Glomerular endothelial cell (primary cell): ENCODE data around the gene FSIP1. TPM values are rescaled to one million over a fixed set of nuclear protein-coding genes. Genes with fewer than 3 reads are reported as not detected.

Experiments
- DNase-seq: peaks from one replicate; pipeline ENCODE4 v3.0.0-alpha.2; 2011; ENCODE audit warnings: low read depth, low spot score; ENCODE audit errors: extremely low read depth
- total RNA-seq: library from RNA; depleted of rRNA; stranded (reverse); fragments of >200 nt; gene quantifications from 2 replicates; pipeline ENCODE4 v1.2.3, GENCODE V29; 2015

Gene FSIP1
- total RNA-seq, 1 donor from 2014 or later: 0.06 TPM

DNA sequence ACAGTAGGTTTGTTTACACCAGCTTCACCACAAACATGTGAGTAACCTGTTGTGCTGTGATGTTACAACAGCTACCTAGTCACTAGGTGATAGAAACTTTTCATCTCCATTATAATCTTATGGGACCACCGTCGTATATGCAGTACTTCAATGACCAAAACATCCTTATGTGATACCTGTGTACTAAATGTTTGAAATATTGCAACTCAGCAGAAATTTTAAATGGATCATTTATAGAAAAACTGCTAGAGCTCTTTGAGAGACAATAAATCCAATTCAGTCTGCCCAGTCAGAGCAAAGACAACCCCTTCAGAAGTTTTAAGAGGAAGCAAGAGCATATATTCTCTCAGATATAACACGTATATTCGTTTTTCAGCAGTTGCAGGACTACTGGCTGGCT is 128.3 kb downstream of the FSIP1 start:
- no peak for DNase-seq

- DNase-seq: no peak
Measured at GRCh38 chr15:39651881-39652280, 130.8 kb downstream of the FSIP1 start.

- no peak for DNase-seq
Measured at GRCh38 chr15:39651295-39651694, 131.3 kb downstream of the FSIP1 start.

DNA sequence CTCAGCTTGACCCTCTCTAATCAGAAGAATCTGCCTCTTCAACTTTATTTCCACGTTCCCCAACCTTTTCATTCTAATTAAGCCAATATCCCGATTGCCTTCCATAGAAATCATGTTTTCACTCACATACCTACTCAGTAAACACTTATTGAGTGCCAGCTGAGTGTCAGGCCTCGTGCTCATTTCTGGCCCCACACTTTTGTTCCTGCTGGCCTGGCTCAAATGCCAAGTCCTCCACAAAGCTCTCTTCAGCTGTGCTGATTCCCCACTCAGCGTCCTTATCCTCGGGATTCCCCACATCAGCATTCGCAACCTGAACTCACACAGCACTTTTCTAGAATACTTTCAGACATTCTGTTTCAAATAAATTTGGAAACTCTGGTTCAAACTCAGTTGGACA is 132.9 kb downstream of the FSIP1 start:
- DNase-seq: no peak

DNA sequence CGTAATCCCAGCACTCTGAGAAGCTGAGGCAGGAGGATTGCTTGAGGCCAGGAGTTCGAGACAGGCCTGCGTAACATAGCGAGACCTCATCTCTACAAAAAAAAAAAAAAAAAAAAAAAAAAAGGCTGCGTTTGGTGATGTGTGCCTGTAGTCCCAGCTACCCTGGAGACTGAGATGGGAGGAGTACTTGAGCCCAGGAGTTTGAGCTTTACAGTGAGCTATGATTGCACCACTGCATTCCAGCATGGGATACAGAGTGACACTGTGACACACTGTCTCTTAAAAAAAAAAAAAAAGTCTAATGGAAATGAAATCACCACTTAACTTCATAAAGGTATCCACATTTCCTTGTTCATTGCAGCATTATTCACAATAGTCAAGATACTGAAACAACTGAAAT is 136.2 kb downstream of the FSIP1 start:
- DNase-seq: no peak

DNA sequence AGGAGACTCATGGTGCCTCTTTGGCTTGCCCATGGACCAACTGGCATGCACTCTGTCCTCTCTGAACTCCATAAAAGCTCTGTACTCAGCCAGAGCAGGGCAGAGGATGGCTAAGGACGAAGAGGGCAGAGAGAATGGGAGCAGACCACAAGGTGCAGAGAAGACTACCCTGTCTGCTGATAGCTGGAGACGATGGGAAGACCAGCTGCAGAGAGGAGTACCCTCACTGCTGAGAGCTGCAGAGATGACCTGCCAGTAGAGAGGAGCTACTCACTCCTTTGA is 136.7 kb downstream of the FSIP1 start:
- DNase-seq: no peak

DNA sequence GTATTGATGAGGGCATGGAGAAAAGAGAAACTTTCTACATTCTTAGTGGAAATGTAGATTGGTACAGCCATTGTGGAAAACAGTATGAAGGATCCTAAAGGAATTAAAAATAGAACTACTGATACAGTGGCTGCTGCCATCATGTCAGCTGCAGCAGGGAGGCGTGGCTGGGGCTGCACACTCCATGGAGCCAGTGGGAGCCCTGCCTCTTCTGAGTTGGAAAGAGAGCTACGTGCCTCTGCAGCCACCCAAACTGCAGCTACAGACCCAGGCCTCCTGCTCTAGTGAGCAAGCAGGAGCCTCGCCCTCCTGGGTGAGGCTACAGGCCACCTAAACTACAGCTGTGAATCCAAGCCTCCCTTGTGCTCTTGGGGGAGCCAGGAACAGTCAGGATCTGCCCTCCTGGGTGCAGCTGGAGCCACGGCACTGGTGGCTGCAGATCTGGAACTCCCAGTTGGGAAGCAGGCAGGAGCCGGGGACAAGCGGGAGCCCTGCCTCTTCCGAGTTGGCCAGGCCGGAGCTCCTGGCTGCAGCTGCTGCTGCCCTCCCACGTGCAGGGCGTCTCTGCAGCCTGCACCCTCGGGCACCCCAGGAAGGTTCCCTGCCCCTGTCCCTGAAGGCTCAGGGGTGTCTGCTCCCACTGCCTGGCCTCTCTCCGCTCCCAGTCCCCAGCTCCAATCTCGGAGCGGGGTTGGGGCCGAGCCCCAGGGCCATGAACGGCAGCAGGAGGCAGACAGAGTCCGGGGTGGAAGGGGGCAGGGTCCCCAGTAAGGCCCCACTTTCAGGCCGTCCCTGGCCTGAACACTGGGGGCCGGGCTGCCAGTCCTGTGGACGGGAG is 137.3 kb downstream of the FSIP1 start:
- no peak for DNase-seq

- DNase-seq: no peak
Measured at GRCh38 chr15:39644136-39644535, 138.5 kb downstream of the FSIP1 start.

DNA sequence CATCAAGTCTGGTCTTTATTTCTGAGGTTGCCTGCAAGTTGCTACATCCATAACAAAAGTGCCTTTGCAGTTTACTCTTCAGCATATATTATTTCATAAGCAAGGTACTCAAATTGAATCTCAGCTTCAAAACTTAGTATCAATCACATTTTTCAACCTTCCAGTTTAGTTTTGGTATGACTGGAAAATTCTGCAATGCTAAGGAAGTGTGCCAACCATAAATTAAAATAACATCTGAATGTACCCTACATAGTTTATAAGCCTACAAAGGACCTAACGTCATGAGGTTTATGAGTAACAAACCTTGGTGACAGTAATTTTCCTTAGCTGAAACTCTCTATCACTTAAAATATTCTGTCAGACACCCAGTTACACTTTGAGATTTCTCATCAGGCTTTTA is 138.9 kb downstream of the FSIP1 start:
- DNase-seq: no peak

GRCh38 chr15:39642011-39642640 is 140.5 kb downstream of the FSIP1 start:
- DNase-seq: no peak

DNA sequence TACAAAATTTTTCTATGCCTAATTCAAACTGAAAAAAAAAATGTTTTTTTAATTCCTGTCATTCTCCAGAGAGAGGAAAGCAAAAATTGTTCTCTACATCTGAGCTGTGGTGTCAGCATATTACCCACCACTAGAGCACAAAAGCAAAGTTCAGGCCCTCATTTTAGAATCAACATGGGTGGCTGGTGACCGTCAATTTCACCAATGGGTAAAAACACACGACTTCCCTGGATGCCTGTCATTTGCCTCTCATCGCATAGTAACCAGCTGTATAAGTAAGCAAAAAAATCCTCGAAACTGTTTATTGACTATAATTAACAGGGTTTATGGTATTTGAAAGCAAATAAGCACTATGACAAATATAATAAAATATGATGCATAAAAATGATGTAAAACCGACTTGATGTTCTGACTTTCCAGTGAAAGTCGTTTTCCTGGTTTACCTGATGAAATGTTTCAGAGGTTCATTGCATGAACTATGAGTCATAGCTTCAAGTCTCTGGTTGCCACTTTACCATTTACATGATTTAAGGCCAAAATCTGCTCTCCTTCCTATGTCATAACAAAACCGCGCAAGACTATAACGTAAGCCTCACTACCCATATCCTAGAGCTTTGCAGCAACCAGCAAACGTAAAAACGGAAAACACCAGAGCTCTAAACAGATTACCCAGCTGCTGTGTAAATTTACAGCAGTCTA is 141.3 kb downstream of the FSIP1 start:
- no peak for DNase-seq

GRCh38 chr15:39640665-39641064 is 142.0 kb downstream of the FSIP1 start:
- DNase-seq: no peak

- DNase-seq: no peak
Measured at GRCh38 chr15:39639037-39639436, 143.6 kb downstream of the FSIP1 start.

DNA sequence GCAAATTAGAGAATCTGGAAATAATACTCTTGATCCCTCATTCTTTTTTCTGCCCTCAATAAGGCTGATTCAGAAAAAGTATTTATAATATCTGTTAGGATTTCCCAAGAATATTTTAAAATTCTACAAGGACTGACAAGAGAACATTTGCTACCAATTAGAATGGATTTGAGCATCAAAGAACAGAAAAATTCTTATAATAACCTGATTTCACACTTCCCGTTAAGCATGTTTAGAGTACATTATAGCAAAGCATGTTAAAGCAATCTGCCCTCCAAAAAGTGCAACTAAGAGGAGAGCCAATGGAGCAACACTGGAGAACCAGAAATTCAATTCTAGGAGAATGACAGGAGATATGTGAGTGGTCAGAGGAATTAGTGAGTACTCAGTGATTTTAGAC is 144.6 kb downstream of the FSIP1 start:
- DNase-seq: no peak

- no peak for DNase-seq
Measured at GRCh38 chr15:39631357-39631756, 151.3 kb downstream of the FSIP1 start.

DNA sequence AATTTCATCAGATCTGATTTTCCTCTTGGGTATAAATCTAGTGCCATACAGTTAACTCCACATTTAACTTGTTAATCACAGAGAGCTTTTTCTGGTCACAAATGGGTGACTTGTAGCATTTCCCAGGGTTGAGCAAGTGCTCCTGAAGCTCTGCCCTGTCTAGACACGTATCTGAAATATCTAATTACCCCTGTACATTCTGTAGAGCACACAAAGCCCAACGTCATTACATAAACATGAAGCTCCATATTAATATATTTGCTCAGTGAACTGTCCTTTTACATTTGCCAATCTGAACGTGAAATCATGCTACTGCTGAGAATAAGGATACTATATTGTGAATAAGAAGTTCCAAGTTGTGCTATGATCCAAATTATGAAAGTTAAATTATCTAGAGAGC is 152.7 kb downstream of the FSIP1 start:
- DNase-seq: no peak

DNA sequence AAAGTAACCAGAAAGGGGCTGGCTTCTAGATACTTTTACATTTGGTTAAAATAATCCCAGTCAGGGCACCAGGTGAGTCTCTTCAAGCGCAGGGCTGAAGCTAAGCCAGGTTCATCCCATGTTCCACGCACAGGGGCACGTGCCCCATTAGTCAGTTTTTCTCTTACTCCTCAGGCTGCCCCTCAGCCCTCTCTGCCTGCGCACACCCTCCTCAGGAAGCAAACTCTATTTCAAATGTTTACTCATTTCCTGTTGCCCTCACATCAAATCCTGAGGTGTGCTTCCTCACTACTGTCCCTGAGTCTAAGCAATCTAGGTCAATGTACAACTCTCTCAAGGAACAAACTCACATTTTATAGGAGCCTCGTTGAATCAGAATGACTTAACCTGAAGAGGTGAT is 153.3 kb downstream of the FSIP1 start:
- no peak for DNase-seq

- DNase-seq: no peak
Measured at GRCh38 chr15:39628546-39629257, 153.9 kb downstream of the FSIP1 start.

- DNase-seq: no peak
Measured at GRCh38 chr15:39628144-39628508, 154.5 kb downstream of the FSIP1 start.

DNA sequence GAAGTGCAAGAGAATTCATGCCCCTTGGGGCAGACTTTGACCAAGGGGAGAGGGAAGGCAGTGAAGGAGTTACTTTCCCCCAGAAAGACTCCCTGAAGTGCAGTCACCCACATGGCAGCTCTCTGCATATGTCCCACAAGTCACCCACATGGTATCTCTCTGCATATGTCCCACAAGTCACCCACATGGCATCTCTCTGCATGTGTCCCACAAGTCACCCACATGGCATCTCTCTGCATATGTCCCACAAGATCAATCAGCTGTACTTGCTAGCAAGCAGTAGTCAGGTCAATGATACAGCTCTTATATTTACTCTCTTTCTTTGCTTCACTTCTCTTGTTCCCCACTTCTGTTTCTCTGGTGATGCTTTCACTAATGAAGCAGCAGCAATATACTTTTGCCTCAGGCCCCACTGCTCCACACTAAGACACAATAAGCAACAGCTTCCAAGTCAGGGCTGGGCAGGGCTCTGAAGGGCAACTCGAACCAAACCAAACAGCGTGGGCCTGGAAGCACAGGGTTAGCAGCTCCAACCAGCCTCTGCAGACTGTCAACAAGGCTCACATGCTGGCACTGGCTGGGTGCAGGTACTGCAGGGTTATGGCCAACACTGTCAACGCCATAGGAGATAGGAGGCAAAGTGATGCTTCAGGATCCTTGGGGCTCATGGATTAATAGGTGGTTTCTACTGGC is 155.0 kb downstream of the FSIP1 start:
- no peak for DNase-seq

GRCh38 chr15:39625856-39626255 is 156.8 kb downstream of the FSIP1 start:
- no peak for DNase-seq
